IMR-90 (cell line): ENCODE measurements around the gene SLC35B4. TPM values are rescaled to one million over a fixed set of nuclear protein-coding genes. Genes with fewer than 3 reads are reported as not detected.
A peak's percentile ranks its signal among the peaks of the same experiment; 100 is the strongest.

ENCODE experiments used
- ATAC-seq: fragments of 200-7000 bp; cut with Tn5 transposase; 2 replicates; pipeline ENCODE4 v1.9.1; 2020; ENCODE audit warnings: low read depth, mild to moderate bottlenecking, moderate library complexity
- BruUV-seq: library from RNA; stranded (reverse); fragments of 400-500 nt; replicated peaks from 2 replicates; lab custom pipeline; 2021; lab: Mats Ljungman, UMichigan
- CTCF ChIA-PET: fragments of 300-600 bp; formaldehyde crosslinking; extraction: SDS; loops from one replicate; lab custom pipeline; 2021; ENCODE audit warnings: antibody characterized with exemption; lab: Yijun Ruan, JAX
- POLR2A ChIA-PET: fragments of 300-600 bp; sonication (Branson Sonifier 250); formaldehyde crosslinking; loops from one replicate; lab custom pipeline; 2022; ENCODE audit warnings: antibody characterized with exemption; ENCODE audit not compliant: unreplicated experiment; lab: Charles Lee
- DNase-seq: peaks from one replicate; pipeline ENCODE4 v3.0.0; 2013
- H2AFZ ChIP-seq: replicated peaks from 2 replicates; pipeline ENCODE3; 2013; ENCODE audit warnings: low read length, mild to moderate bottlenecking; ENCODE audit not compliant: poor library complexity
- H2AK5ac ChIP-seq: 2 replicates; pipeline ENCODE4 v1.6.1; 2013; ENCODE audit warnings: low read depth, low read length, inconsistent platforms
- H2AK9ac ChIP-seq: replicated peaks from 2 replicates; pipeline ENCODE3; 2013; ENCODE audit warnings: mild to moderate bottlenecking, low read depth, low read length, moderate library complexity; ENCODE audit not compliant: poor library complexity
- H2BK120ac ChIP-seq: 2 replicates; pipeline ENCODE4 v1.6.1; 2013; ENCODE audit warnings: low read depth, low read length, inconsistent platforms
- H2BK15ac ChIP-seq: 3 replicates; pipeline ENCODE4 v1.6.1; 2013; ENCODE audit warnings: low read depth, low read length, inconsistent platforms
- H2BK20ac ChIP-seq: 2 replicates; pipeline ENCODE4 v1.6.1; 2013; ENCODE audit warnings: low read depth, mild to moderate bottlenecking, inconsistent platforms, low read length, moderate library complexity
- H2BK5ac ChIP-seq: 2 replicates; pipeline ENCODE4 v1.6.1; 2013; ENCODE audit warnings: mild to moderate bottlenecking, low read depth, low read length, inconsistent platforms; ENCODE audit not compliant: poor library complexity, severe bottlenecking
- H3K14ac ChIP-seq: replicated peaks from 2 replicates; pipeline ENCODE4 v1.6.1; 2013; ENCODE audit warnings: low read depth, low read length, inconsistent platforms
- H3K18ac ChIP-seq: 2 replicates; pipeline ENCODE4 v1.6.1; 2013; ENCODE audit warnings: low read depth, low read length, control low read depth
- H3K23ac ChIP-seq: 2 replicates; pipeline ENCODE4 v1.6.1; 2013; ENCODE audit warnings: low read depth, low read length, inconsistent platforms
- H3K27ac ChIP-seq: 2 replicates; pipeline ENCODE4 v1.5.1; 2013; ENCODE audit warnings: mild to moderate bottlenecking, control low read depth, low read length; ENCODE audit not compliant: insufficient read depth
- H3K27me3 ChIP-seq: 2 replicates; pipeline ENCODE4 v1.6.1; 2013; ENCODE audit warnings: low read length; ENCODE audit not compliant: control insufficient read depth, insufficient read depth
- H3K36me3 ChIP-seq: 2 replicates; pipeline ENCODE4 v1.6.1; 2013; ENCODE audit warnings: low read length, mixed read lengths; ENCODE audit not compliant: control insufficient read depth, insufficient read depth
- H3K4ac ChIP-seq: 2 replicates; pipeline ENCODE4 v1.6.1; 2013; ENCODE audit warnings: low read depth, low read length, inconsistent platforms
- H3K4me1 ChIP-seq: 2 replicates; pipeline ENCODE4 v1.6.1; 2013; ENCODE audit warnings: low read length, mixed read lengths; ENCODE audit not compliant: control insufficient read depth, insufficient read depth
- H3K4me2 ChIP-seq: 2 replicates; pipeline ENCODE4 v1.6.1; 2013; ENCODE audit warnings: low read depth, mild to moderate bottlenecking, control low read depth, low read length, moderate library complexity
- H3K4me3 ChIP-seq: 2 replicates; pipeline ENCODE4 v1.5.1; 2013; ENCODE audit warnings: low read depth, mild to moderate bottlenecking, control low read depth, low read length, moderate library complexity; ENCODE audit not compliant: insufficient read depth
- H3K56ac ChIP-seq: 2 replicates; pipeline ENCODE4 v1.6.1; 2013; ENCODE audit warnings: low read length, inconsistent platforms; ENCODE audit not compliant: insufficient read depth; ENCODE audit errors: extremely low read depth
- H3K79me1 ChIP-seq, 2 experiments: 2 replicates each; pipeline ENCODE4 v1.6.1; 2013; ENCODE audit warnings: low read length in 2 of 2, inconsistent platforms in 1 of 2, low read depth in 1 of 2
- H3K9ac ChIP-seq: 2 replicates; pipeline ENCODE4 v1.6.1; 2013; ENCODE audit warnings: low read depth, low read length, control low read depth
- H3K9me1 ChIP-seq: 2 replicates; pipeline ENCODE4 v1.6.1; 2013; ENCODE audit warnings: low read length, inconsistent platforms; ENCODE audit not compliant: insufficient read depth
- H3K9me3 ChIP-seq: 2 replicates; pipeline ENCODE4 v1.6.1; 2013; ENCODE audit warnings: low read length; ENCODE audit not compliant: control insufficient read depth, insufficient read depth
- H4K20me1 ChIP-seq: 2 replicates; pipeline ENCODE4 v1.6.1; 2013; ENCODE audit warnings: low read length, inconsistent platforms; ENCODE audit not compliant: insufficient read depth
- H4K5ac ChIP-seq: 2 replicates; pipeline ENCODE4 v1.6.1; 2013; ENCODE audit warnings: mild to moderate bottlenecking, low read depth, low read length, control low read depth
- H4K8ac ChIP-seq, 2 experiments: 2 replicates each; pipeline ENCODE4 v1.6.1; 2013; ENCODE audit warnings: low read depth in 2 of 2, low read length in 2 of 2, control low read depth in 1 of 2, inconsistent platforms in 1 of 2
- H4K91ac ChIP-seq: 2 replicates; pipeline ENCODE4 v1.6.1; 2013; ENCODE audit warnings: low read depth, low read length, inconsistent platforms; ENCODE audit not compliant: insufficient read depth
- MXI1 ChIP-seq: IDR thresholded peaks from 2 replicates; pipeline ENCODE4 v1.6.1; 2012; ENCODE audit warnings: low read depth, mild to moderate bottlenecking, low read length, moderate library complexity, borderline replicate concordance
- RFX5 ChIP-seq: IDR thresholded peaks from 2 replicates; pipeline ENCODE4 v1.8.0; 2012; ENCODE audit warnings: low read depth, mild to moderate bottlenecking, low read length, moderate library complexity
- WGBS, 2 experiments: methylation state at CpG; one replicate each; pipeline versions ENCODE4 v1.1.5 to v1.1.7; 2013; ENCODE audit warnings: missing lambda C conversion rate in 2 of 2; ENCODE audit not compliant: insufficient read length in 1 of 2; ENCODE audit errors: extremely low coverage in 2 of 2; 5-methylcytosine and 5-hydroxymethylcytosine counted together
- dilution Hi-C: fragments of 300-500 bp; cut with HindIII; formaldehyde crosslinking; loops from one replicate; pipeline ENCODE4 v1.14.3; 2018; ENCODE audit warnings: low sequenced_read_pairs; ENCODE audit not compliant: unreplicated experiment
- in situ Hi-C: fragments of 300-500 bp; cut with MboI; formaldehyde crosslinking; loops from 3 replicates; pipeline ENCODE4 v1.14.3; 2019; ENCODE audit warnings: low sequenced_read_pairs, inconsistent platforms, mixed read lengths
- intact Hi-C: fragments of 100-400 bp; cut with micrococcal nuclease; formaldehyde crosslinking; loops from 2 replicates; pipeline ENCODE4 v1.10.0; 2022
- polyA plus RNA-seq, 3 experiments: library from polyadenylated mRNA; depleted of rRNA; stranded (reverse); fragments of >200 nt; gene quantifications; 2 replicates each; pipeline ENCODE4 v1.2.3, GENCODE V29; 2012; ENCODE audit warnings: low replicate concordance in 1 of 3
- total RNA-seq: library from RNA; depleted of rRNA; stranded (reverse); fragments of >200 nt; gene quantifications from 2 replicates; pipeline ENCODE4 v1.2.3, GENCODE V29; 2012

SLC35B4 gene
- total and polyA plus RNA-seq, 2 of the 4 experiments (the other 2 are of a cell fraction): 10.0 to 15.6 TPM

GRCh38 chr7:134298902-134299683 lies 17.6 kb downstream of the SLC35B4 start:
- no peak overlapping the region for H2BK20ac ChIP-seq
- no peaks in the 10 kb centered on the region for H3K79me1 ChIP-seq
- peak overlapping the region; percentile 2; the same call in 1 of the 2 replicates for H3K4me2 ChIP-seq
- no peak overlapping the region for H3K14ac ChIP-seq
- POLR2A ChIA-PET: interaction anchor here (1.0 kb wide), 1 partner anchor 9 kb away, joined by 3 read pairs; no protein-coding TSS in a partner anchor
- peak; percentile 91 for TF ChIP-seq RFX5
- no peak for TF ChIP-seq MXI1
- H3K56ac ChIP-seq: no peak overlapping the region
- H2BK15ac ChIP-seq: no peak overlapping the region
- H3K27me3 ChIP-seq: no peaks in the 10 kb centered on the region
- no peak overlapping the region for H2BK120ac ChIP-seq
- H3K9me3 ChIP-seq: no peaks in the 10 kb centered on the region
- H3K36me3 ChIP-seq: peaks cover 16% of the 10 kb centered on the region
- H2AK5ac ChIP-seq: no peak overlapping the region
- dilution Hi-C loops: no loop called here
- no peak overlapping the region for H2AK9ac ChIP-seq
- no peak overlapping the region for H4K8ac ChIP-seq
- ATAC-seq (peak; percentile 99), DNase-seq (peak; percentile 78)
- BruUV-seq: no TSS peak
- H4K91ac ChIP-seq: no peak overlapping the region
- no peak overlapping the region for H3K9ac ChIP-seq
- CTCF ChIA-PET: interaction anchor here (1.4 kb wide), 1 partner anchor 158 kb away, joined by 3 read pairs; no protein-coding TSS in a partner anchor
- 0% methylated on average over 1 of the region's 10 CpGs; no CpG with 5 or more reads in 1 of the 2 experiments for WGBS, 2 experiments
- H3K4me1 ChIP-seq: peaks cover 4% of the 10 kb centered on the region; the same call in 1 of the 2 replicates
- no peak overlapping the region for H3K4ac ChIP-seq
- H4K5ac ChIP-seq: no peak overlapping the region
- H3K4me3 ChIP-seq: no peak overlapping the region
- H2BK5ac ChIP-seq: peak overlapping the region; percentile 13
- H4K20me1 ChIP-seq: no peaks in the 10 kb centered on the region
- in situ Hi-C loops: no loop called here
- H3K27ac ChIP-seq: no peak overlapping the region; the same call in 1 of the 2 replicates
- H3K23ac ChIP-seq: no peak overlapping the region
- H2AFZ ChIP-seq: no peak overlapping the region
- intact Hi-C loops: loop anchor here (5.0 kb wide), 1 partner anchor 77 kb away; no protein-coding TSS in a partner anchor
- no peak overlapping the region for H3K18ac ChIP-seq
- H3K9me1 ChIP-seq: no peaks in the 10 kb centered on the region; the same call in 1 of the 2 replicates
